Parathyroid adenoma (tissue), 2 donors: ENCODE measurements around the gene RGS12.

Source experiments
- H2AFZ ChIP-seq: fragments of 300-600 bp; sonication (generic); one replicate; pipeline ENCODE4 v1.7.0; 2017; ENCODE audit warnings: antibody characterized with exemption, mild to moderate bottlenecking
- H3K27ac ChIP-seq: fragments of 300-600 bp; sonication (generic); one replicate; pipeline ENCODE4 v1.7.0; 2017
- H3K27me3 ChIP-seq: fragments of 300-600 bp; sonication (generic); one replicate; pipeline ENCODE4 v1.7.0; 2017; ENCODE audit warnings: low read length; ENCODE audit not compliant: control insufficient read depth, insufficient read depth
- H3K36me3 ChIP-seq: fragments of 300-600 bp; sonication (generic); one replicate; pipeline ENCODE4 v1.7.0; 2017; ENCODE audit warnings: low read length; ENCODE audit not compliant: control insufficient read depth, insufficient read depth
- H3K4me1 ChIP-seq: fragments of 300-600 bp; sonication (generic); one replicate; pipeline ENCODE4 v1.7.0; 2017; ENCODE audit warnings: control low read depth
- H3K4me2 ChIP-seq: fragments of 300-600 bp; sonication (generic); one replicate; pipeline ENCODE4 v1.7.0; 2017; ENCODE audit warnings: low read length
- H3K4me3 ChIP-seq: fragments of 300-600 bp; sonication (generic); one replicate; pipeline ENCODE4 v1.7.0; 2017; ENCODE audit warnings: low read depth, low read length
- H3K79me2 ChIP-seq: fragments of 300-600 bp; sonication (generic); one replicate; pipeline ENCODE4 v1.7.0; 2017; ENCODE audit warnings: control low read depth
- H3K9ac ChIP-seq: fragments of 300-600 bp; sonication (generic); one replicate; pipeline ENCODE4 v1.7.0; 2017; ENCODE audit warnings: mild to moderate bottlenecking
- H3K9me3 ChIP-seq: fragments of 300-600 bp; sonication (generic); one replicate; pipeline ENCODE4 v1.7.0; 2017; ENCODE audit warnings: low read length; ENCODE audit not compliant: control insufficient read depth
- CTCF ChIP-seq: fragments of 300-600 bp; sonication (generic); IDR thresholded peaks from one replicate; pipeline ENCODE4 v1.7.0; 2017; ENCODE audit warnings: antibody characterized with exemption, mild to moderate bottlenecking
- donor health status: primary hyperparathyroidism.

RGS12 gene

GRCh38 chr4:3245676-3246075 lies 47.1 kb upstream of the RGS12 start:
- Histone ChIP-seq H3K9me3 (no peaks in the 10 kb centered on the region), H3K4me2 (no peak overlapping the region), H3K9ac (no peak overlapping the region), H3K27me3 (no peaks in the 10 kb centered on the region), H3K36me3 (no peaks in the 10 kb centered on the region), H2AFZ (no peak overlapping the region), H3K4me1 (no peaks in the 10 kb centered on the region), H3K4me3 (no peak overlapping the region), H3K27ac (no peak overlapping the region), H3K79me2 (no peaks in the 10 kb centered on the region)
- TF ChIP-seq CTCF, result no peak

- H3K9me3 ChIP-seq, result no peaks in the 10 kb centered on the region
- no peaks in the 10 kb centered on the region for H3K36me3 ChIP-seq
- H2AFZ ChIP-seq, result no peak overlapping the region
- no peak overlapping the region for H3K27ac ChIP-seq
- H3K79me2 ChIP-seq, result no peaks in the 10 kb centered on the region
- no peaks in the 10 kb centered on the region for H3K27me3 ChIP-seq
- H3K4me1 ChIP-seq, result no peaks in the 10 kb centered on the region
- no peak for TF ChIP-seq CTCF
- H3K4me2 ChIP-seq, result no peak overlapping the region
- H3K9ac ChIP-seq, result no peak overlapping the region
- no peak overlapping the region for H3K4me3 ChIP-seq
These were observed 46.1 kb upstream of the RGS12 start for GRCh38 chr4:3246458-3247398.

- H3K4me2 ChIP-seq, result no peak overlapping the region
These were observed 45.2 kb upstream of the RGS12 start for GRCh38 chr4:3247399-3248177.

GRCh38 chr4:3248178-3248480 lies 44.7 kb upstream of the RGS12 start:
- Histone ChIP-seq H3K4me1 (no peaks in the 10 kb centered on the region), H3K9me3 (no peaks in the 10 kb centered on the region), H3K27ac (no peak overlapping the region), H2AFZ (no peak overlapping the region), H3K27me3 (no peaks in the 10 kb centered on the region), H3K79me2 (no peaks in the 10 kb centered on the region), H3K36me3 (no peaks in the 10 kb centered on the region), H3K9ac (no peak overlapping the region), H3K4me2 (no peak overlapping the region), H3K4me3 (no peak overlapping the region)
- TF ChIP-seq CTCF, result no peak

More at GRCh38 chr4:3247399-3248177, 45.2 kb upstream of the RGS12 start:
- Histone ChIP-seq H3K36me3 (no peaks in the 10 kb centered on the region), H2AFZ (no peak overlapping the region), H3K9me3 (no peaks in the 10 kb centered on the region), H3K4me1 (no peaks in the 10 kb centered on the region), H3K27ac (no peak overlapping the region), H3K9ac (no peak overlapping the region), H3K27me3 (no peaks in the 10 kb centered on the region), H3K79me2 (no peaks in the 10 kb centered on the region), H3K4me3 (no peak overlapping the region)
- no peak for TF ChIP-seq CTCF
